ENCODE measurements around the gene RFNG. TPM values are rescaled to one million over a fixed set of nuclear protein-coding genes. Genes with fewer than 3 reads are reported as not detected.

RFNG gene
- total and polyA plus RNA-seq, 2 of the 13 experiments (the other 11 are each of a cell fraction or from before 2014, with no cell fraction given): 61.4 to 64.0 TPM

GRCh38 chr17:82090549-82091263 is 39.1 kb upstream of the RFNG start (continued):
- TF ChIP-seq RFXANK (CRISPR knock-in tag; IDR thresholded peaks at IDR 0.05) (no peak), ZBTB38 (CRISPR knock-in tag; IDR thresholded peaks at IDR 0.05) (0 out of 2 replicates have a peak, but pooled peaks have one; percentile 2), ZFP82 (CRISPR knock-in tag; IDR thresholded peaks at IDR 0.05; ENCODE audit: borderline replicate concordance) (no peak), ATF7 (IDR thresholded peaks at IDR 0.05) (no peak; the same call in 1 of the 2 replicates), ATF7 (CRISPR knock-in tag; IDR thresholded peaks at IDR 0.05) (no peak), ARNT (IDR thresholded peaks at IDR 0.05) (no peak), POLR2G (IDR thresholded peaks at IDR 0.05; ENCODE audit: low read depth, low read length) (peak; percentile 34), PITX1 (CRISPR knock-in tag; IDR thresholded peaks at IDR 0.05) (no peak), ZC3H13 (CRISPR knock-in tag; IDR thresholded peaks at IDR 0.05) (peak; percentile 34; the same call in 1 of the 2 replicates), ZNF484 (CRISPR knock-in tag; IDR thresholded peaks at IDR 0.05; ENCODE audit: borderline replicate concordance, low read depth) (0 out of 2 replicates have a peak, but pooled peaks have one; percentile 25), ZFX (CRISPR knock-in tag; IDR thresholded peaks at IDR 0.05; ENCODE audit: low read depth) (0 out of 2 replicates have a peak, but pooled peaks have one; percentile 33), PCBP1 (IDR thresholded peaks at IDR 0.05; ENCODE audit: borderline replicate concordance, low read depth, low read length) (0 out of 2 replicates have a peak, but pooled peaks have one; percentile 5), ZNF782 (CRISPR knock-in tag; IDR thresholded peaks at IDR 0.05; ENCODE audit: borderline replicate concordance) (no peak), HNF1B (CRISPR knock-in tag; IDR thresholded peaks at IDR 0.05) (0 out of 2 replicates have a peak, but pooled peaks have one; percentile 23), SPEN (CRISPR knock-in tag; IDR thresholded peaks at IDR 0.05; ENCODE audit: low read depth) (no peak), CREM (IDR thresholded peaks at IDR 0.05) (no peak), CREM (CRISPR knock-in tag; IDR thresholded peaks at IDR 0.05) (no peak), ZNF766 (CRISPR knock-in tag; IDR thresholded peaks at IDR 0.05; ENCODE audit: borderline replicate concordance) (no peak)
- TF ChIP-seq, protein P1, sequence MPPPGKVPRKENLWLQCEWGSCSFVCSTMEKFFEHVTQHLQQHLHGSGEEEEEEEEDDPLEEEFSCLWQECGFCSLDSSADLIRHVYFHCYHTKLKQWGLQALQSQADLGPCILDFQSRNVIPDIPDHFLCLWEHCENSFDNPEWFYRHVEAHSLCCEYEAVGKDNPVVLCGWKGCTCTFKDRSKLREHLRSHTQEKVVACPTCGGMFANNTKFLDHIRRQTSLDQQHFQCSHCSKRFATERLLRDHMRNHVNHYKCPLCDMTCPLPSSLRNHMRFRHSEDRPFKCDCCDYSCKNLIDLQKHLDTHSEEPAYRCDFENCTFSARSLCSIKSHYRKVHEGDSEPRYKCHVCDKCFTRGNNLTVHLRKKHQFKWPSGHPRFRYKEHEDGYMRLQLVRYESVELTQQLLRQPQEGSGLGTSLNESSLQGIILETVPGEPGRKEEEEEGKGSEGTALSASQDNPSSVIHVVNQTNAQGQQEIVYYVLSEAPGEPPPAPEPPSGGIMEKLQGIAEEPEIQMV (CRISPR knock-in tag; IDR thresholded peaks at IDR 0.05; ENCODE audit: low read depth): no peak
